HG02973 (cell line): ENCODE data around the gene FOXA2.

Source experiments
- ATAC-seq: cut with Tn5 transposase; IDR thresholded peaks from one replicate; pipeline ENCODE4 v1.9.1; 2021; ENCODE audit warnings: moderate library complexity; ENCODE audit not compliant: unreplicated experiment

The FOXA2 gene

DNA sequence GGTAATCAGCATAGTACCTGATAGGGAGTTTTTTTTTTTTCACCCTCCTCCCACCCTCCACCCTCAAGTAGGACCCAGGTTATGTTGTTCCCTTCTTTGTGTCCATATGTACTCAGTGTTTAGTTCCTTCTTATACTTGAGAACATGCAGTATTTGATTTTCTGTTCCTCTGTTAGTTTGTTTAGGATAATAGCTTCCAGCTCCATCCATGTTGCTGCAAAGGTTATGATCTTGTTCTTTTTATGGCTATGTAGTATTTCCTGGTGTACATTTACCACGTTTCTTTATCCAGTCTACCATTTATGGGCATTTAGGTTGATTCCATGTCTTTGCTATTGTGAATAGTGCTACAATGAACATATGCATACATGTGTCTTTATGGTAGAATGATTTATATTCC, 41.9 kb downstream of the FOXA2 start:
- ATAC-seq = no peak

DNA sequence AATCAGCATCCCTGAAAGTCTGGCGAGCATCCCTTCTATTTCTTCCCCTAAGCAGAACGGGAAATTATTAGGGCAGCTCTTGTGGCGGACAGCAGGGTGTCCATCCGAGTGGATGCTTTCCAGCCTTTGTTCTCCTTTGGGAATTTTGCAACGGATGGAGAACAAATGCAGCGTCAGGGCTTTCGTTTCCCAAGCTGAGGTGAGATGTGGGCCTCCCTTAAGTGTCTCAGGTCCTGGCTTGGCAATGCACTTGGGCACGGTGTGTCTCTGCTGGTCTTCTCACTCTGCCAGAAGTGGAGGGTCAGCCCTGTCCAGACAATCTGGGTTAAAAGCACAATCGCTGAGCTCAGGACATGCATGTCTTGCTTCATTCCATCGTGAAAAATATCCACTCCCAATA, 43.5 kb downstream of the FOXA2 start:
- ATAC-seq = no peak

DNA sequence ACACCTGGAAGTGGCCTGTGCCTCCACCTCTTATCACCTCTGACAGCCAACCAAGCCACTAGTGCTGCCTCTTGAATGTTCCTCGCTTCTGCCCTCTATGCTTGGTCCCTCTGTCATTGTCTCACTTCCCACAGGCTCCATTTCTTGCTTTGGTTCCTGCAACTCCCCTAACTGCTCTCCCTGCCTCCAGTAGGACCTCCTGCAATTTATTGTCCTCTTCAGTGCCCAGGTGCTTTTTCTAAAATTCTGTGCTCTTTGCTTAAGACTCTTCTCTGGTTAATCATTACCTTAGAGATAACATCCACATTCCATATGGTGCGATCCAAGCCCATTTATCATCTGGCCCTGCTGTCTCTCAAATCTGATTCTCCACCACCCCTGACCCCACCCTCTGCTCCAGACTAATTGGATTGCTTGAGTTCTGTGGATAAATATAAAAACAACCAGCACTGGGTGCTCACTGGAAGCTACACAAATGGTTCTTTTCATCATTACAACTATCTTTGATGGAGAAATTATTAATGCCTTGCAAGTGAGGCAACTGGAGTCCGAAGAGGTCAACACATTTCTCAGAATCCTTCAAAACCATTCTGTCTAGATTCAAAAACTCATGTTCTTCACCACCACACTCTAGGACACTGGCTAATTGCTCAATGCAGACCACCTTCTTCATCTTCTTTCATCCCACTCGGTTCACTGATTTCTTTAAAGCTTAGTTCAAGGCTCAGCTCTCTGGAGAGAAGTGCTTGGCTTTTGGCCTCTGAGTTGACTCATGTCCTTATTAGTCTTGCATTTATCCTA, 47.2 kb downstream of the FOXA2 start:
- no peak for ATAC-seq

DNA sequence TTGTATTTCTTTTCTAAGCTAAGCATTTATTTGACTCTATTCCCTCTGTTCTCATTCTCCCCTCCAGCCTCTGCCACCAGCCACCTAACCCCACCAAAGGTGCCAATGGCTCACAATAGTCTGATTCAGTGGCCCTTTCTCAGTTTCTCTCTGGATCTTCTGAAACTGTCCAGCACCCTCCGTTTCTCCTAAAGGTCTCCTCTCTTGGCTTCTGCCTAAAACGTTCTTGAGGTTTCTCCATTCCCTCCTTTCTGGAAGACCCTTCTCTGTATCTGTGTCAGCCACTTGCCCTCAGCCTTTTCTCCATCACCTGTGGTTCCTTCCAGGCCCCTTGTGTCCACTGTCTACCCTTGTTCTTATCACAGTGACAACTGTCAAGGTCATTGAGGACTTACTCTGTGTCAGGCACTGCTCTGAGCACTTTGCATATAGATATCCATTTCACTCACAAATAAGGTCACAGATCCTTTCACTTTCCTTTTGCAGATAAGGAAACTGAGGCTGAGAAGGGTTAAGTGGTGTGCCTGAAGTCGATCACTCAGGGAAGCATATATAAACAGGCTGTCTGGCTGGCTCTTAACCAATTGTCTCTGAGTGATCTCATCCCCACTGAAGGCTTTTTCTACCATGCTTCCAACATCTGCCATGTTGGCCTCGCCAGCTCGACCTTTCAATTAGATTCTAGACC, 48.1 kb downstream of the FOXA2 start:
- ATAC-seq = no peak

DNA sequence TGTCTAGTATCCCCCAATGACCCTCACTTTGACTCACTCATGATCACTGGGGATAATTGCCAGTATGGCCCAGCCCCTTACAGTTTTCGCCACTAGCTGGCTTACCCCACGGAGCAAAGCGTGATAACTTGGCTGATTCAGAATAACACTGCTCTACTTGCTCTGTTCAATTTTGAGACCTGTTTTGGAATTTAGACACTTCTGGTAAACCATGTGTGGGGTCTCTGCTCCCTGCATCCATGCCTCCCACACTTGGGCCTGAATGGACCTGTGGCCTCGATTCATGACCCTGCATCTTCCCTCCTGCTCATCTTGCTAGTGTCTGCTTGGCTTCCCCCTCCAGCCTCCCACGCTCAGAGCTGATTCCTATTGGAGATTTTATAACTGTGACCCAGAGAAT, 48.9 kb downstream of the FOXA2 start:
- ATAC-seq = no peak

DNA sequence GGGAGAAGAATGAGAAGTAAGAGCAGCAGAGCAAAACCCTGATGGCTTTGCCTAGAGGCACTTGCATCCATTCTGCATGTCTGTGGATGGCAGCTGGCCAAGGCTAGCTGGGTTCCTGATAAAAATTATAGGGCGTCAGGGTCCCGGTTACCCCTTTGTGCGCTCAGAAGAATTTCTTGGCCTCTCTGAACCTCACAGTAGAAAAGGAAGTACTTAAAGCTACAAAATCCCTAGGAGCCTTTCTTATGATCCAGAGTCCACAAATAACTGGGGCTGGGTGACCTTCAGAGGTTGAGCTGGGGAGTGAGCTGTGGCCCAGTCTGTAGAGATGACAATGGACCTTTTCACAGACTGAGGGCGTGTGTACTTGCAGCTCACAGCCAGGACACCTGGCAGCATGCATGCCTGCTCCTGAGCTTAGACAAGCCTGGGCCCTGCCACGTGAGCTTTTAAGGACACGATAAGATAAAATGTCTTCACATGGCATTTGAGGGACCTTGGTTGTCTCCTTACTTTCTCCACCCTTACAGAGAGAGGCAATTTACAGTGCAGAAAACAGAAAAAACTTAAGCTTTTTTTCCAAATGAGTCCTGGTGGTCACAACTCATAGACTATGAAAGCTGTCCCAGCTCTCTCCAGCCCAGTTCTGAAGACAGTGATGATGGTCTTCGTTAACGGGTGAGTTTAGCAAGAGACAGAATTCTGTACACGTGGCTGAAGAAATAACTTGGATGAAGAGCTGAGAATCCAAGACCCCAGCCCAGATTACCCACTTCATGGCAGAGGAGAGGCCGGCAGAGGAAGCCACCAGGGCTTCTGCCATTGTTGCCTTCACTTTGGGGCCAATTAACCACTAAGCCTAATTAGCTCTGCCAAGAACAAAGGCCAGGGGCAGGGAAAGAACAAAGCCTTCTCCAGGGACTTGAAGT, 50.3 kb downstream of the FOXA2 start:
- no peak for ATAC-seq

DNA sequence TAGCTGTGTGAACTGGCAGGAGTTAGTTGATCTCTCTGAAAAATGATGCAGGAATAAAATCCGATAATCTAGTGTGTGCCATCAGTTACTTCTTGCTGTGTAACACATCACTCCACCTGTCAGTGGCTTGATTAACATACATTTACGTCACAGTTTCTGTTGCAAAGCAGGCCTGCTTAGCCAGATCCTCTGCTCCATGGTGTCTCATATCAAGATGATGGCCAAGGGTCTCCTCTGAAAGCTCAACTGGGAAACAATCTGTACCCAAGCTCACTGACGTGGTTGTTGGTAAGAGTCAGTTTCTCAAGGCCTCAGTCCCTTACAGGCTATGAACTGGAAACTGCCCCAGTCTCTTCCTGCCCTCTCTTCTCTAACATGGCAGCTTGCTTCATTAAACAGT, 51.8 kb downstream of the FOXA2 start:
- ATAC-seq = no peak

DNA sequence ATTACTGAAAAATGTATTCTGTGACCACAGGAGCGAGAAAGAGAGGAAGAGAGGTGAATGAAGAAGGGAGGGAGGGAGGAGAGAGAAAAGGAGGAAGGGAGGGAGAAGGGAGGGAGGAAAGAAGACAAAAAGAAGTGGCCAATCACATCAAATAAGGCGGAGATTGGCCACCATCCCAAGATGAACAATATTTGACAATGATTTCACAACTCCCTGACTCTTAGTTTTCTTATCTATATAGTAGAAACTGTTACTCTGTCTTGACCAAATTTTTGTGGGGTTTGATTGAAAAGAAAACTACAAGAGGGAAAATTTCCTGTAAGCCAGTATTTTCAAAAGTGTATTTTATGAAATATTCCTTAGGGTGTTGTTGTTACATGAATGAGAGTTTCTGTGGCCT, 52.6 kb downstream of the FOXA2 start:
- ATAC-seq = no peak

DNA sequence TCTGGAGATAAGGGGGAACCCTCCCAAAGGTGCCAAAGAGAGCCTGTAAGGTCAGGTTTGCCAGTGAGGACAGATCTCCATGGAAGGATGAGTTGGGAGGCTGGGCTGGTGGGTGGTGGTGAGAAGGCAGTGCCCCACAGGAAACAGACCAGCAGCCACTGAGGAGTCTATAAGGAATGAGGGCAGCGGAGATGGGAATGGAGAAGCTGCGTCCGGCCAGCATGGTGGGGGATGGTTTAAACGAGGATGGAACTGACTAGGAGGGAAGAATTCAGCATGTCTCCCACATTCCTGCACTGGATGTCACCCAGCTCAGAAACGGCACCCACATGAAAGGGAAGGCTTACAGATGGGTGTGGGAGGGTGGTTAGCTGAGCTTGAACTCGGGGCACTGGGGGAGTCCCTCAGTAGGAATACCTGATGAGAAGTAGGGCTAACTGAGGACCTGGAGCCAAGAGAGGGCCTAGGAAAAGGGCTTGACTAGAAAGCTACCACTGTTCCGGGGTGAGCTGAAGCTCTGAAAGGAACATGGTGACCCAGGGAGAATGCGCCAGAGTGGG, 53.2 kb downstream of the FOXA2 start:
- no peak for ATAC-seq
